HFFc6 (cell line): ENCODE measurements around the gene RNASEH2C. TPM values are rescaled to one million over a fixed set of nuclear protein-coding genes. Genes with fewer than 3 reads are reported as not detected.
"Not testable (repeated sequence)": the region's sequence is repeated elsewhere in the genome, so short reads cannot be mapped to it uniquely, and the experiment has no call there.

Experiments used
- DNase-seq: peaks from one replicate; pipeline ENCODE4 v3.0.0-alpha.2; 2018
- H3K27ac Mint-ChIP-seq: 2 replicates; pipeline ENCODE4 v1.8.0; 2020; ENCODE audit warnings: mild to moderate bottlenecking, mixed read lengths
- H3K27me3 Mint-ChIP-seq: 2 replicates; pipeline ENCODE4 v1.8.0; 2021; ENCODE audit warnings: mild to moderate bottlenecking, moderate library complexity, mixed read lengths; ENCODE audit not compliant: insufficient read depth
- H3K36me3 Mint-ChIP-seq: 2 replicates; pipeline ENCODE4 v1.8.0; 2021; ENCODE audit warnings: low read depth, mixed read lengths
- H3K4me1 Mint-ChIP-seq: 2 replicates; pipeline ENCODE4 v1.8.0; 2020; ENCODE audit warnings: low read depth, mixed read lengths
- H3K4me3 Mint-ChIP-seq: 2 replicates; pipeline ENCODE4 v1.8.0; 2020; ENCODE audit warnings: mild to moderate bottlenecking, moderate library complexity, mixed read lengths
- H3K9me3 Mint-ChIP-seq: 2 replicates; pipeline ENCODE4 v1.8.0; 2020; ENCODE audit warnings: mild to moderate bottlenecking, mixed read lengths
- total RNA-seq, 6 experiments: library from RNA; stranded (reverse); fragmentation: NEBNext Ultra II Directional; extraction: Animal tissue kit (Norgen Biotek cat#: 25700); gene quantifications; 2 replicates in 1 of 6; 3 replicates in 5 of 6; pipeline ENCODE4 v1.2.3, GENCODE V29; 2021
- TF ChIP-seq, protein P1 (sequence below): fragments of 200-600 bp; sonication (generic); IDR thresholded peaks from 2 replicates; pipeline ENCODE4 v1.5.0; 2021; ENCODE audit warnings: antibody characterized with exemption, mild to moderate bottlenecking

Gene RNASEH2C
- total RNA-seq, 6 experiments from 2014 or later: 54.0 to 85.6 (median 61.4) TPM

DNA sequence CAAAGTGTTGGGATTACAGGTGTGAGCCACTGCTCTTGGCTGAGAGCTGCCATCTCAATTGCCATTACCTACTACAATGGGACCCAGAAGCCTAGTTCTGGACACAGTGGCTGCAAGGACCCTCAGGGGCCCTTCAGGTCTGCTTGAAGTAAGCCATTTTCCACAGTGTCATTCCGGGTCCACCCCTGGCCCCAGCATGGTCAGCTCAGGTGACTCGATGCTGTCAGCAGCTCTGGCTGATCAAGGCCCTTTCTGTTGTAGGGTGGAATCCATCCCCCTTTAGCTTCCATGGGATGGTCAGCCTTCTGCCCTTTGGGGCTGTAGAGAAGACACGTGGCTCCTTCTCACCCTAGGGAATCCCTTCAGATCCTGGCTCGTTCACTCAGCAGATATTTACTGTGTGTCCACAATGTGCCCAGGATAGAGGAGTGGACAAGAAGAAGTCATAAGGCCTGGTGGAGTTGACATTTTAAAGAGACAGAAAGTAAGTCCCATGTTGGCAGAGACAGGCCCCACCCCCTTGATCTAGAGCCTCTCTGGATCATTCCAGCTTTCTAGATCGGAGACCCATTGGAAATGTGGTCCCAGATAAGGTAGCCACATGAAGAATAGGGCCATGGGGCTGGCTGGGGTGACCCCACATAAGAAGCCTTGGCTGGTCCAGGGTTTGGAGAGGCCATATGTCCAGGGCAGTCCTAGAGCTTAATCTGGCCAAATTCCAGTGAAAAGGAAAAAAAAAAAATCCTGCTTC is 23.6 kb downstream of the RNASEH2C start:
- no peak overlapping the region for H3K27ac Mint-ChIP-seq
- no peaks in the 10 kb centered on the region for H3K9me3 Mint-ChIP-seq
- no peaks in the 10 kb centered on the region for H3K36me3 Mint-ChIP-seq
- peaks cover 34% of the 10 kb centered on the region for H3K27me3 Mint-ChIP-seq
- TF ChIP-seq, protein P1, sequence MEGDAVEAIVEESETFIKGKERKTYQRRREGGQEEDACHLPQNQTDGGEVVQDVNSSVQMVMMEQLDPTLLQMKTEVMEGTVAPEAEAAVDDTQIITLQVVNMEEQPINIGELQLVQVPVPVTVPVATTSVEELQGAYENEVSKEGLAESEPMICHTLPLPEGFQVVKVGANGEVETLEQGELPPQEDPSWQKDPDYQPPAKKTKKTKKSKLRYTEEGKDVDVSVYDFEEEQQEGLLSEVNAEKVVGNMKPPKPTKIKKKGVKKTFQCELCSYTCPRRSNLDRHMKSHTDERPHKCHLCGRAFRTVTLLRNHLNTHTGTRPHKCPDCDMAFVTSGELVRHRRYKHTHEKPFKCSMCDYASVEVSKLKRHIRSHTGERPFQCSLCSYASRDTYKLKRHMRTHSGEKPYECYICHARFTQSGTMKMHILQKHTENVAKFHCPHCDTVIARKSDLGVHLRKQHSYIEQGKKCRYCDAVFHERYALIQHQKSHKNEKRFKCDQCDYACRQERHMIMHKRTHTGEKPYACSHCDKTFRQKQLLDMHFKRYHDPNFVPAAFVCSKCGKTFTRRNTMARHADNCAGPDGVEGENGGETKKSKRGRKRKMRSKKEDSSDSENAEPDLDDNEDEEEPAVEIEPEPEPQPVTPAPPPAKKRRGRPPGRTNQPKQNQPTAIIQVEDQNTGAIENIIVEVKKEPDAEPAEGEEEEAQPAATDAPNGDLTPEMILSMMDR: no peak
- no peak overlapping the region for H3K4me3 Mint-ChIP-seq
- no peak for DNase-seq
- H3K4me1 Mint-ChIP-seq: no peaks in the 10 kb centered on the region

DNA sequence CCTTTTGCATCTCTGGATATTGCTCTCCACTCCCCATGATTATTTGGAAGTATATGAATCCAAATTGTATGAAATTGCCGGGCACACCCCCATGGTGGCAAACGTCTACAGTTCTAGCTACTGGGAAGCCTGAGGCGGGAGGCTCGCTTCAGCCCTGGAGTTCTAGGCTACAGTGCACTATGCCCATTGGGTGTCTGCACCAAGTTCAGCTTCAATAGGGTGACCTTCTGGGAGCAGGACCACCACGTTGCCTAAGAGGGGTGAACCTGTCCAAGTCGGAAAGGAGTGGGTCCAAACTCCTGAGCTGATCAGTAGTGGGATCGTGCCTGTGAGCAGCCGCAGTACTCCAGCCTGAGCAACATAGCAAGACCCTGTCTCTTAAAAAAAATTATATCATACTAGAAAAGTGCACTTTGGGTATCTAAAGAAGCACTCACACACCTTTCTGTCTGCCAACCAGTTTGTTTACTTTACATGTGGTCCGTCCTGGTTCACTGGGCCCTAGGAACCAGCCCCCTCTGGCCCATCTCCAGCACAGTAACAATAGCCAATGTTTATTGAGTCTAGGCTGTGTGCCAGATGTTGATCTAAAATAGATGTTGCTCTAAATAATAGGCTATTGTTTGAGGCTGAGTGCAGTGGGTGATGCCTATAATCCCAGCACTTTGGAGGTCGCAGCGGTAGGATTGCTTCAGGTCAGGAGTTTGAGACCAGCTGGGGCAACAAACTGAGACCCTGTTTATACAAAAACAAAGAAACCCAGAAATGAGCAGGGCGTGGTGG is 24.9 kb downstream of the RNASEH2C start:
- TF ChIP-seq, protein P1: no peak
- H3K9me3 Mint-ChIP-seq: no peaks in the 10 kb centered on the region
- no peaks in the 10 kb centered on the region for H3K36me3 Mint-ChIP-seq
- no peaks in the 10 kb centered on the region for H3K4me1 Mint-ChIP-seq
- H3K27me3 Mint-ChIP-seq: peaks cover 28% of the 10 kb centered on the region
- H3K27ac Mint-ChIP-seq: no peak overlapping the region
- H3K4me3 Mint-ChIP-seq: no peak overlapping the region
- no peak for DNase-seq

DNA sequence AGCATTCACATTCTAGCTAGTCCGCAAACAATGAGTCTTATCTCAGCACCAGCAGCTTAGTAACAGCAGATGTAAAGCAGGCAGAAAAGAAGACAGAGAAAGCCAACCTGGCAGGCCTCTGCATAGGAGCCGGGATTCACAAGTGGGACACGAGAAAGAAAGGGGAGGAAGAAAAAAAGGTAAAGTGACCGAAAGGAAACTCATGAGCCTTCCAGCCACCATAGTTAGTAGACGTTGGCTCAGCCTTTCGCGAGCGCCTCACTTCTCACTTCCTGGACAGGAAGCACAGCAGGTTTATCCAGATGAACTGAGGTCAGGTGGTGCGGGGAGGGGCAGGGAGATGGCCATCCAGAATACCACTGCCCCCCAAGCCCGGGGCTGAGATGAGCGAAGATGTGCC is 28.2 kb downstream of the RNASEH2C start:
- DNase-seq: no peak
- H3K4me3 Mint-ChIP-seq: no peak overlapping the region
- H3K4me1 Mint-ChIP-seq: no peaks in the 10 kb centered on the region
- peaks cover 17% of the 10 kb centered on the region for H3K27me3 Mint-ChIP-seq
- TF ChIP-seq, protein P1: no peak
- H3K27ac Mint-ChIP-seq: no peak overlapping the region
- H3K9me3 Mint-ChIP-seq: no peaks in the 10 kb centered on the region
- no peaks in the 10 kb centered on the region for H3K36me3 Mint-ChIP-seq

DNA sequence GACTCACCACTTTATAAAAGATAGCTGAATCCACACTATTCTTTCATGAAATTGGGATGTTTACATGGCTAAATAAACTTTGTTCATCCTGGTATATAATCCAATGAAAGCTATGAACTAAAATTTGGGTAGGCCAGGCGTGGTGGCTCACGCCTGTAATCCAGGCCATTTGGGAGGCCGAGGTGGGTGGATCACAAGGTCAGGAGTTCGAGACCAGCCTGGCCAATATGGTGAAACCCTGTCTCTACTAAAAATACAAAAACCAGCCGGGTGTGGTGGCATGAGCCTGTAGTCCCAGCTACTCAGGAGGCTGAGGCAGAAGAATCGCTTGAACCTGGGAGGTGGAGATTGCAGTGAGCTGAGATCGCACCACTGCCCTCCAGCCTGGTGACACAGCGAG is 28.8 kb downstream of the RNASEH2C start:
- not testable (repeated sequence) for H3K4me1 Mint-ChIP-seq, H3K27ac Mint-ChIP-seq, H3K9me3 Mint-ChIP-seq, H3K36me3 Mint-ChIP-seq, H3K4me3 Mint-ChIP-seq, DNase-seq
- peaks cover 14% of the 10 kb centered on the region for H3K27me3 Mint-ChIP-seq

DNA sequence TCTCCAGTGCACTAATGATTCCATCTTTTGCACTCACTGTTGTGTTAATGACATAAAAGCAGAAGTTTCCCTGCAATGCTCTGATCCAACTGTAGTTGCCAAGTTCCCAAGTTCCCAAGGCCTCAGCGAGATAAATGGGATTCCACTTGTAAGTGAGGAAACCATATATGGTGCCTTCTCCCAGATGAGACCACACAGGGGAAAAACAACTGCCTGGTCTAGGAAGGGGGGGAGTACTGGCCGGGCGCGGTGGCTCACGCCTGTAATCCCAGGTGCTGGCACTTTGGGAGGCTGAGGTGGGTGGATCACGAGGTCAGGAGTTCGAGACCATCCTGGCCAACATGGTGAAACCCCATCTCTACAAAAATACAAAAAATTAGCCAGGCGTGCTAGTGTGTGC is 34.6 kb downstream of the RNASEH2C start:
- no peaks in the 10 kb centered on the region for H3K4me1 Mint-ChIP-seq
- H3K4me3 Mint-ChIP-seq: no peak overlapping the region
- peaks cover 23% of the 10 kb centered on the region for H3K27me3 Mint-ChIP-seq
- no peak overlapping the region for H3K27ac Mint-ChIP-seq
- no peaks in the 10 kb centered on the region for H3K36me3 Mint-ChIP-seq
- TF ChIP-seq, protein P1: no peak
- H3K9me3 Mint-ChIP-seq: no peaks in the 10 kb centered on the region
- DNase-seq: no peak

DNA sequence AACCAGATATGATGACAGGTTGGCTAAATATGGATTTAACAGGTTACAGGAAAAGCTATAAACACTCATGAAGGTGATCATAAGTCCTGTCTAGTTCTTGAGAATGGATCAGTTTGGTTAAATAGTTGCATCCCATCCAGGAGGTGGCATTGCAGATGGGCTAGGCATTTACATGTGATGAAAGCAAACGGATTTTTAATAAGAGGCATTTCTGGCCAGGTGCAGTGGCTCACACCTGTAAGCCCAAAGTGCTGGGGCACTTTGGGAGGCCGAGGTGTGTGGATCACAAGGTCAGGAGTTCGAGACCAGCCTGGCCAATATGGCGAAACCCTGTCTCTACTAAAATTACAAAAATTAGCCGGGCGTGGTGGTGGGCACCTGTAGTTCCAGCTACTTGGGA is 37.1 kb downstream of the RNASEH2C start:
- H3K4me1 Mint-ChIP-seq, H3K27ac Mint-ChIP-seq, H3K36me3 Mint-ChIP-seq, H3K4me3 Mint-ChIP-seq, H3K9me3 Mint-ChIP-seq, DNase-seq: not testable (repeated sequence)
- peaks cover 23% of the 10 kb centered on the region for H3K27me3 Mint-ChIP-seq
